ENCODE results near the gene HFE.
A peak's percentile ranks its signal among the peaks of the same experiment; 100 is the strongest.
"Not testable (repeated sequence)": the region's sequence is repeated elsewhere in the genome, so short reads cannot be mapped to it uniquely, and the experiment has no call there.

Gene HFE, protein sequence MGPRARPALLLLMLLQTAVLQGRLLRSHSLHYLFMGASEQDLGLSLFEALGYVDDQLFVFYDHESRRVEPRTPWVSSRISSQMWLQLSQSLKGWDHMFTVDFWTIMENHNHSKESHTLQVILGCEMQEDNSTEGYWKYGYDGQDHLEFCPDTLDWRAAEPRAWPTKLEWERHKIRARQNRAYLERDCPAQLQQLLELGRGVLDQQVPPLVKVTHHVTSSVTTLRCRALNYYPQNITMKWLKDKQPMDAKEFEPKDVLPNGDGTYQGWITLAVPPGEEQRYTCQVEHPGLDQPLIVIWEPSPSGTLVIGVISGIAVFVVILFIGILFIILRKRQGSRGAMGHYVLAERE

DNA sequence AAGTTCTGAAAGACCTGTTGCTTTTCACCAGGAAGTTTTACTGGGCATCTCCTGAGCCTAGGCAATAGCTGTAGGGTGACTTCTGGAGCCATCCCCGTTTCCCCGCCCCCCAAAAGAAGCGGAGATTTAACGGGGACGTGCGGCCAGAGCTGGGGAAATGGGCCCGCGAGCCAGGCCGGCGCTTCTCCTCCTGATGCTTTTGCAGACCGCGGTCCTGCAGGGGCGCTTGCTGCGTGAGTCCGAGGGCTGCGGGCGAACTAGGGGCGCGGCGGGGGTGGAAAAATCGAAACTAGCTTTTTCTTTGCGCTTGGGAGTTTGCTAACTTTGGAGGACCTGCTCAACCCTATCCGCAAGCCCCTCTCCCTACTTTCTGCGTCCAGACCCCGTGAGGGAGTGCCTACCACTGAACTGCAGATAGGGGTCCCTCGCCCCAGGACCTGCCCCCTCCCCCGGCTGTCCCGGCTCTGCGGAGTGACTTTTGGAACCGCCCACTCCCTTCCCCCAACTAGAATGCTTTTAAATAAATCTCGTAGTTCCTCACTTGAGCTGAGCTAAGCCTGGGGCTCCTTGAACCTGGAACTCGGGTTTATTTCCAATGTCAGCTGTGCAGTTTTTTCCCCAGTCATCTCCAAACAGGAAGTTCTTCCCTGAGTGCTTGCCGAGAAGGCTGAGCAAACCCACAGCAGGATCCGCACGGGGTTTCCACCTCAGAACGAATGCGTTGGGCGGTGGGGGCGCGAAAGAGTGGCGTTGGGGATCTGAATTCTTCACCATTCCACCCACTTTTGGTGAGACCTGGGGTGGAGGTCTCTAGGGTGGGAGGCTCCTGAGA lies at the start of gene HFE:
HFE (plus strand) TSS at position 146 of the 832 bp plus-strand sequence; CDS start at position 158, 12 bp downstream.
- peak; percentile 35 to 51 for DNase-seq

DNA sequence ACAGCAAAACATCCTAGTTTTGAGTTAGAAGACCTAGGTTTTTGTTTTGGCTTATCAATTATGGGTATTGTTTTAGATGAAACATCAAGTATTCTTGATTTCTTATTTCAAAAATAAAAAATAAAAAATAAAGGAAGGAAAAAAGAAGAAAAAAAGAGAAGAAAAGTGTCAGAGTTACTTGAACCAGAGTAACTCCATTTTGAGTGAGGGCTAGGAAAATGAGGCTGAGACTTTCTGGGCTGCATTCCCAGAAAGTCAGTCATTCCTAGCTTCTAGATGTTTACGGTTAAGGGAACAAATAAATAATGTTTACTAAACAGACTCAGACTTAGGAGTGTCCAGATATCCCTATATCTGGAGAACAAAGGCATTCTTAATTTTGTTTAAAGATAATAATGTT lies 45.3 kb upstream of the HFE start:
- no peak for DNase-seq

DNA sequence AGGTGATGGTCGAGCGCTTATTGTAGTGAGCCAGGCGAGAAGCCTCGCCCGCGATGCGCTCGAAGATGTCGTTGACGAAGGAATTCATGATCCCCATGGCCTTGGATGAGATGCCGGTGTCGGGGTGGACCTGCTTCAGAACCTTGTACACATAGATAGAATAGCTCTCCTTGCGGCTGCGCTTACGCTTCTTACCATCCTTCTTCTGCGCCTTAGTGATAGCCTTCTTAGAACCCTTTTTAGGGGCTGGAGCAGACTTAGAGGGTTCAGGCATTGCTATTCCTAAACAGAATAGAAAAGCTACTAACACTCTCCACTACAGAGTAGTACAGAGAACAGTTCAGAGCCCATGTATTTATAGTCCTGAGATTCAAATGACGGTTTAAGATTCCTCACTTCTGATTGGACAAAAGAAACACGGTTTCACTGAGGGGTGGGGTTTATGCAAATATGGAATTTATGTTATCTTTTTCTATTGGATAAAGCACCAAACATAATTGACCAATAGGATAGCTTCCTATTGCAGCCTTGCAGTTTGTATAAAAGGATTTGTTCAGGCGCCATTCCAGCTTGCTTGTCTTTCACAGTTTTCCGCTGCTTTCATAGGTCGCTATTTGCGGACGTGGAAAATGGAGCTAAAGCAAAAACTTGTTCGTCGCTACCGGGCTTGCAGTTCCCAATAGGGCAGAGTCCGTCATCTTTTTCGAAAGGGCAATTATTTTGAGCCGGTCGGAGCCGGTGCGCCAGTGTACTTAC lies 43.7 kb upstream of the HFE start:
- DNase-seq: peak; percentile 82 to 96

DNA sequence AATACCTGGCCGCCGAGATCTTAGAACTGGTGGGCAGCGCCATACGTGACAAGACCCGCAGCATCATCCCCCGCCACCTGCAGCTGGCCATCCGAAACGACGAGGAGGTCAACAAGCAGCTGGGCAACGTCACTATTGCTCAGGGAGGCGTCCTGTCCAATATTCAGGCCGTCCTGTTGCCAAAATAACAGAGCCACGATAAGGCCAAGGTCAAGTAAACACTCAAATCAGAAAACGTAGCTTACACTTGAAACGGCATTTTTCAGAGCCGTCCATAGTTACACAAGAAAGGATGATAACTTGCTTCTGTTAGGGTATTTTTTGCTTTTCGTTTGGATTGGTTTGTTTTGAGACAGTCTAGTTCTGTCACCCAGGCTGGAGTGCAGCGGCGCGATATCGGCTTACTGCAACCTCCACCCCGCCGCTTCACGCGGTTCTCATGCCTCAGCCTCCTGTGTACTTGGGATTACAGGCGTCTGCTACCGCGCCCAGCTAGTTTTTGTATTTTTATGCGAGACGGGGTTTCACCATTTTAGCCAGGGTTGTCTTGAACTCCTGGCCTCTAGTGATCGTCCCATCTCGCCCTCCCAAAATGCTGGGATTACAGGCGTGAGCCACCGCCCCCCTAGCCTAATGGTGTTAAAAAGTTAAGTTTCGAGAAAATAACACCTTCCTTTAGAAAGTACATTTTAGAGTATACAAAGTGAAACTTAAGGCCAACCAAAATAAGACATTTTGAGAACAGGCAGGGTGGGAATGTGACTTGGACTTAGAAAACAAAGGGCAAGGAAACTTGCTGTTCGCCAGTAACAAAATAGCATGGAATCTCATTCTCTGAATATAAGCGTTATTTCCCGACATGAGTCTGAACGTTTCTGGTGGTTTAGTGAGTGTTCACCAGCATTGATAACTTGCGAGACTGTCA lies 42.8 kb upstream of the HFE start:
- DNase-seq: peak; percentile 32 to 61

DNA sequence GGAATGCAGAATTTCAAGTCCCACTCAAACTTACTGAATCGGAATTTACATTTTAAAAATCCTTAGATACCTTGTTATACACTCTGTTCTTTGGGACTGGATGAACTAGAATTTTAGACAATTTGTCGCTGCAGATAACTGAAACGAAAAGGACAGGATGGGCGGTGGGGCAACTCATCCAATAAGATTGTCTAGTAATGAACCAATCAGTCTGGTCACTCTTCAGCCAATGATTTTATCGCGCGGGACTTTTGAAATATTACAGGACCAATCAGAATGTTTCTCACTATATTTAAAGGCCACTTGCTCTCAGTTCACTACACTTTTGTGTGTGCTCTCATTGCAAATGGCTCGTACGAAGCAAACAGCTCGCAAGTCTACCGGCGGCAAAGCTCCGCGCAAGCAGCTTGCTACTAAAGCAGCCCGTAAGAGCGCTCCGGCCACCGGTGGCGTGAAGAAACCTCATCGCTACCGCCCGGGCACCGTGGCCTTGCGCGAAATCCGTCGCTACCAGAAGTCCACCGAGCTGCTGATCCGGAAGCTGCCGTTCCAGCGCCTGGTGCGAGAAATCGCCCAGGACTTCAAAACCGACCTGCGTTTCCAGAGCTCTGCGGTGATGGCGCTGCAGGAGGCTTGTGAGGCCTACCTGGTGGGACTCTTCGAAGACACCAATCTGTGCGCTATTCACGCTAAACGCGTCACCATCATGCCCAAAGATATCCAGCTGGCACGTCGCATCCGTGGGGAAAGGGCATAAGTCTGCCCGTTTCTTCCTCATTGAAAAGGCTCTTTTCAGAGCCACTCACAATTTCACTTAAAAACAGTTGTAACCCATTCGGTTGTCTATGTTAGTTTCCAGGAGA lies 41.9 kb upstream of the HFE start:
- peak; percentile 89 to 96 for DNase-seq

DNA sequence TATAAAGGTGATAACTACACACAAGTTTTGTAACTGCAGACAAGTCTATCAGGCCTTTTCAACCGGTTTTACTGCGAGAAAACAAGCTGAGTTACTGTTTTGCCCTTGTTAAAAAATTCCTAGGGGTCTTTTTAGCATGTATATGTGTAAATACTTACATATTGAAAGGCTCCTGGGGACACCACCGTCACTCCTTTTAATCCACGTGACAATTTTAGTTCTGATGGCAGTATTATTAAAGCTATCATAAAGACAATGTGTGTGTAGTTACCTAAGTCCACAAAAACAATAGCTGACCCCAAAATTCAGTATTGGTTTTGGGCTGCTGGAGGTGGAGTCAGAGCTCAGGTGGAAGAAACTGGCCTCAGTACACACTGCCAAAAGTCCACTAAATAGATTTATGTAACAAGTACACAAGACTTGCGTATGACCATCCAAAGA lies 41.3 kb upstream of the HFE start:
- DNase-seq: no peak

DNA sequence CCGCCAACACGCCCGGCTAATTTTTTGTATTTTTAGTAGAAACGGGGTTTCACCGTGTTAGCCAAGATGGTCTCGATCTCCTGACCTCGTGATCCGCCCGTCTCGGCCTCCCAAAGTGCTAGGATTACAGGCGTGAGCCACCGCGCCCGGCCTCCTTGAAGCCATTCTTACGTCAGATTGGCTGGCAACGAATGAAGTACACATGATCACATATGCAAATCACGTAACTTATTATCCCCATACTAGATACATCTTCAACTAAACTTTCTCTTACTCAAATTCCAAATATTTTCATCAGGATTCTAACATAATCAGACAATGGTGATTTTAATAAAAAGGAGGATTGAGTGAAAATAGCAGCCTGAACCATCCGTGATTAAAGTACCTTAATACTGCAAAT lies 39.9 kb upstream of the HFE start:
- DNase-seq: not testable (repeated sequence)

DNA sequence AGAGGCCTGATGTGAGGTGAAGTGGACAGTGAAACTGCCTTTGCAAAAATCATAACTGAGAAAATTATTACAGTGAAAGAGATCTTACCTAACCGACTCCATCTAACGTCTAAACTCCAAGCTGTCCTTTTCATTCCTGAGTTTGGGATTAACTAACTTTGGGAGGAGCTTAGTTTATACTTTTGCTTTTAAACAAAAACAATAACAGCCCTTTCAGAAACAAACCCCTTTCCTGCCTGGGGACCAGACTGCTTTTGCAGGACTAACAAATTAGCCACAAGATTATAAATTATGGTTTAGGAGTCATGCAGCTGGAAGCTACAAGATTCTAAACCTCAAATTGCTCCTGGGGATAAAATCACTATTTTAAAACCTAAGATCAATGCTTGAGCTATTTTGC lies 38.6 kb upstream of the HFE start:
- no peak for DNase-seq

DNA sequence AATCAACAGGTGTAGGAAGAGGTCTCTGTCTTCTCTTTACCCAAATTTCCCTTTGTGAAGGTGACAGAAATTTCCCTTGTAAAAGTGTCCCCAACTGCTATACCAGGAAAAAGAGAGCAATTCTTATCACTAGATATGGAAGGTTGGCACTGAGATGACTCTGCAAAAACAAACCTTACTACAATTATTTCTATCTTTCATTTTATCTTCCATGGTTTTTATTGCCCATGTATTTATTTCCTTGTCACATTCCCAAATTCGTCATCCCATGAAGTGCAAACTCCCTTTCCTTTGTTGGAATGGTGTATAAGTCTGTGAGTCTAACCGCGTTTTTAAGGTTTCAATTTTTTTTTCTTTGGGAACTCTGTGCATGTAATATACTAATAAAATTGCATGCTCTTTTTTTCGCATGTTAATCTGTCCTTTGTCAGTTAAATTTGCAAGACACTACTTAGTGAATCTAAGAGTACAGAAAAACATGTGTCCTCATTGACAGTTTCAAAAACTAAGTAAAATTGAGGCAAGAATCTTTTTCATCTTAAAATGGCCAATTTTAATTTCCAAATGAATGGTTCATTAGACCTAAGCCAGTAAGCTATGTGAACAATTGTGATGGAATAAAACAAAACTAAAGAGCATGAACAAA lies 35.4 kb upstream of the HFE start:
- DNase-seq: no peak

DNA sequence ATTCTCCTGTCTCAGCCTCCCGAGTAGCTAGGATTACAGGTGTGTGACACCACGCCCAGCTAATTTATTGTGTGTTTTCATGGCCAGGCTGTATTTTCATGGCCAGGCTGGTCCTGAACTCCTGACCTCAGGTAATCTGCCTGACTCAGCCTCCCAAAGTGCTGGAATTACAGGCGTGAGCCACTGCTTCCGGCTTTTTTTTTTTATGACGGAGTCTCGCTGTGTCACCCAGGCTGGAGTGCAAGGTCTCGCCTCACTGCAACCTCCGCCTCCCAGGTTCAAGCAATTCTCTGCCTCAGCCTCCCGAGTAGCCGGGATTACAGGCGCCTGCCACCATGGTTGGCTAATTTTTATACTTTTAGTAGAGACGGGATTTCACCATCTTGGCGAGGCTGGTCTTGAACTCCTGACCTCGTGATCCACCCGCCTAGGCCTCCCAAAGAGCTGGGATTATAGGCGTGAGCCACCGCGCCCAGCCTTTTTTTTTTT lies 34.4 kb upstream of the HFE start:
- DNase-seq: not testable (repeated sequence)

DNA sequence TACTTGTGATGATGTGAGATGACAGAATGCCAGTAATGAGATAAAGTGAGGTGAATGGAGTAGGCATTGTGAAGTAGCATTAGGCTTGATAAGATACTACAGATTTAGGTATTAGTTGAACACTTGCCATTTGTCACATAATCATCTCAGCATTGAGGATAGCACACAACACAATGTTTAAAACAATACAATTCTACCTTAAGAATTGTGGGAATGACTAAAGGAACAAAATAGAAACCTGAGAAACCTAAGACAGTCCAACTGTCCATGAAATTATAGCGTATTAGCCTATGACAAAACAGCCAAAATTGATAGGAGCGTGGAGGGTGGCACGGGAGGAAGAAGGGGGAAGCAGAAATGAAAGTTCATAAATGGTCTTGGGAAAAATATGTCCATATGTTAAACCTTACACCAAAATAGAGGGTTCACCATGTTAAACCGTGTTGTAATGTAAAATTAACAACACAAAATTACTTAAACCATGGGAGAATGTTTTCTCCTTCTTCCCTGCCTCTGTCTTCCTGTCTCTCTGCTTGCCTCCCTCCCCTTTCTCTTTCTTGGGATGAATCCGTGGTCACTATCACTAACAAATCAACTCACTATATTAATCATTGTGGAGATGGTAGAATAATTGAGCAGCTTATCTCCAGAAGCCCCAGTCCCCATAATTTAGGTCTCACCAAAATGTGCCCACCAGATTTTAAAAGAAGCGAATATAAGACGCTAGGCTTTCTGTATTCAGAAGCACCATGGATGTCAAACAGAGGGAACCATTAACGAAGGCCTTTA lies 33.0 kb upstream of the HFE start:
- DNase-seq: no peak

DNA sequence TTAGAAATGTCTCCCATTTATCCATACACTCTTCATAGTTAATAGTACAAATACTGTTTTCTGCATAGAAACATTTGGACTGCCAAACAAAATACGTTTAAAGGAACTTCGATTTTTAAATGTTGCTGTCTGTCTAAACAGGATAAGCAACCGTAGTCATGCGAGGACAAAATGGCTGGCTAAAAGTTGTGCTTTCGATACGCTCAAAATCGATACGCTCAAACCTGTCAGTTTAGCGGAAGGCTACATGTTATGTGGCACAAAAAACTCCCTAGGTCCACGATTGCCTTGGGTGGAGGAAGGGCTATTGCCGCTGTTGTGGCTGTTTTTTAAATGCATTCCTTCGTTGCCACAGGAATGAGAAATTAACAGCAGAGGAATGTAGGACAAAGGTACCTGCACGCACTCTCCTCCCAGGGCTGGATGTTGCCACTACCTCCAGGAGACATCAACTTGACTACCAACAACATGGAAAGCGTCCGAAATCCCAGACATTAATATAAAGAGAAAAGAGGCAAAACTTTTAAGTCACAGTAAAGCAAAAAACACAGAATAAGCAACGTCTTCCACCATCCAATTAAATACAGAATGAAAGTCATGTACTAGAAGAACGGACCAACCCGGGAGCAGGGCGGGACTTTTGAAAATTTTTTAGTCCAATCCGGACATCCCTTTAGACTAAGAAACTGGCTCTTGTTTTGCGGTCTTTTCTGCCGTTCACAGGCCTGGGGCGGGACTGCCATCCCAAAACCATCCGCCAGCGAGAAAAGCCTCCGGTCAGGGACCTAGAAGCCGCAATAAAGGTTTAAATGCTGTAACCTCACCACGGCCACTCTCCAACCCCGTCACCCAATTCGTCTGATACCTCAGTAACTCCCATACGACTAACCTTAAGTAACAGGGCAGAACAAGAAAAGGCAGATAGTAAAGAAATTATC lies 32.2 kb upstream of the HFE start:
- peak; percentile 91 to 94 for DNase-seq

DNA sequence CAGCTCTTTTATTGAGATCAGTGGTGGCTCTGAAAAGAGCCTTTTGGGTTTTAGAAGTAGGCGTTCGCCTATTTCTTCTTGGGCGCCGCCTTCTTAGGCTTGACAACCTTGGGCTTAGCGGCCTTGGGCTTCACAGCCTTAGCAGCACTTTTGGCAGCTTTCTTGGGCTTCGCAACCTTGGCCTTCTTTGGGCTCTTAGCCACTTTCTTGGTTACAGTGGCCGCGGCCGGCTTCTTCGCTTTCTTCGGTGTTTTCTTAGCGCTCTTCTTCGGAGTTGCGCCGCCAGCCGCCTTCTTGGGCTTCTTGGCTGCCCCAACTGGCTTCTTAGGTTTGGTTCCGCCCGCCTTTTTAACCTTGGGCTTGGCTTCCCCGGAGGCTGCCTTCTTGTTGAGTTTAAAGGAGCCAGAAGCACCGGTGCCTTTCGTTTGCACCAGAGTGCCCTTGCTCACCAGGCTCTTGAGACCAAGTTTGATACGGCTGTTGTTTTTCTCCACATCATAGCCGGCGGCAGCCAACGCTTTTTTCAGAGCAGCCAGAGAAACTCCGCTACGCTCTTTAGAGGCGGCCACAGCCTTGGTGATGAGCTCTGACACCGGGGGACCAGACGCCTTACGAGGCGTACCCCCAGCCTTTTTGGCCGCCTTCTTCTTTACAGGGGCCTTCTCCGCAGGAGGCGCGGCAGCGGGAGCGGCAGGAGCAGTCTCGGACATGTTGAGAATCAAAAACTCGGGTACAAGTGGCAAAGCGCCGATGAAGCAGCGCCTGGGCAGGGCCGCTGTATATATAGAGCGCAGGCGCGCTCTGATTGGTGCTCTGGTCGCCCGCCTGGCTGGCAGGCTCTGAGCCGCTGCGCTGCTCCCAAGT lies 31.3 kb upstream of the HFE start:
- peak; percentile 92 to 94 for DNase-seq

DNA sequence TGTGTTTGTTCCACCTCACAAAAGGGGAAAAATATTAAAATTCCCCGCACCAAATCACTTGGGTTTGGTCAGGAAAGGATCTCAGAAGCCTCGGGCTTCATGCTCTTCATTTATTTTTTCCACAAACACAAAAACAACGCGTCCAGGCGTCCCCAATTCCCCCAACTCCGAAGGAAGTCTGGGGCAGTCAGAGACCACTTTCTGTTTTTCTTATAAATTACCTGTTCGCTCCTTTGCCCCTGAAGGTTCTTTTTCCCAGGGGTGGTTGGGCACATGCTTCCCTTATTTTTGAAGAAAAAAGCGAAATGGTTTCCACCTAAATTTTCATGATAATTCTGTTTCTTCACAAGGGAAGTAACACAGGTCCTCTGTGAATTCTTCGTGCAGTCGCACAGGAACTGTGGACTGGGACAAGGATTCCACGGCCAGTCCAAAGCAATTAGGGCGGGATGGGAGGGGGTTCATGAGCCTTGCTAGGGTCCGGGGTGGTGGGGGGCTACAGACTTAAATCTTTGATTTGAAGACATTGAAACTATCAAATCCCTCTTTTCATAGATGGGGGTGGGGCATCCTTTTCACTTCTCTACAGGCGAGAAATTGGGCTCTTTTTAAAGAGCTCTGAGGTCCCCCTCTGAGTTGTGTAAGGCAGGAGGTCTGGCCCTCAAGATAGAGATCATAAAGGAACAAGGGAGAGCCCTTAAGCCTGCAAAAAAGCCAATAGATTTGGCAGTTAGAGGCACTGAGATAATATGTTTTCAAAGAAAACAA lies 30.5 kb upstream of the HFE start:
- DNase-seq: peak in 1 of 2 donors; percentile 31

DNA sequence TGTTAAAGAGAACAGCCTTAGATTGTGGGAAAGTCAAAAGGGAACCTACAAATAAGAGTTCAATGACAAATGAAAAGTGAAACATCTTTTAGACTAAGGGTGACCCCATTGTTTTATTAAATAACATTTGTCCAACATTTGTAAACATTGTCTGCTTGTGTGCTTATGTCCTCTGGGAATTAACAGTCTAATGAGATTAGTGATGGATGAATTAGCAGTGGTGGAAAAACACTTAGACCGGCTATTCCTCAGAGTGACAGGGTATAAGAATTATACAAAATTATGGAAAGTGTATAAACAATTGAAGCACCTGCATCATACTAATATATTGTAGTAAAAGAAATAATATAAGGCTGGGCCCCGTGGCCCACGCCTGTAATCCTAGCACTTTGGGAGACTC lies 29.3 kb upstream of the HFE start:
- DNase-seq: no peak

DNA sequence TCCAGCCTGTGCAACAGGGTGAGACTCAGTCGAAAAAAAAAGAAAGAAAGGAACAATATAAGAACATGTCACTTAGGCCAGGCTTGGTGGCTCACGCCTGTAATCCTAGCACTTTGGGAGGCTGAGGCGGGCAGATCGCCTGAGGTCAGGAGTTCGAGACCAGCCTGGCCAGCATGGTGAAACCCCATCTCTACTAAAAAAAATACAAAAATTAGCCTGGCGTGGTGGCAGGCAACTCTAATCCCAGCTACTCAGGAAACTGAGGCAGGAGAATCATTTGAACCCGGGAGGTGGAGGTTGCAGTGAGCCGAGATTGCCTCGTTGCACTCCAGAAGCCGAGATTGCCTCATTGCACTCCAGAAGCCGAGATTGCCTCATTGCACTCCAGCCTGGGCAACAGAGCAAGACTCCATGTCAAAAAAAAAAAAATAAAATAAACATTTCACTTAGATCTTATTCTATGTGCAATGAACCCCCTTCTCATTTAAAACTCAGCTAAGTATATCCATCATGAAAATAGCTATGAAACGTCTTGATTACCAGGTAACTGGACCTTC lies 28.7 kb upstream of the HFE start:
- DNase-seq: not testable (repeated sequence)
